ENCODE results near the gene OST4. TPM values are rescaled to one million over a fixed set of nuclear protein-coding genes. Genes with fewer than 3 reads are reported as not detected.

The OST4 gene
- total and polyA plus RNA-seq, 10 of the 15 experiments (the other 5 are each of a cell fraction or from before 2014, with no cell fraction given) = 270 to 1,543 (median 523) TPM

- no peak for TF ChIP-seq ZNF592 (IDR thresholded peaks at IDR 0.05)
- TF ChIP-seq BCL11A (IDR thresholded peaks at IDR 0.05; ENCODE audit: low read depth, low read length) = no peak
- no peak for TF ChIP-seq PRDM15 (CRISPR knock-in tag; IDR thresholded peaks at IDR 0.05)
- no peak for TF ChIP-seq BCL3 (IDR thresholded peaks at IDR 0.05; ENCODE audit: borderline replicate concordance, insufficient read depth, low read depth, low read length, poor library complexity, severe bottlenecking)
- no peak for TF ChIP-seq CHD1 (IDR thresholded peaks at IDR 0.05; ENCODE audit: low read depth, low read length)
- 0 out of 2 replicates have a peak, but pooled peaks have one; percentile 13 for TF ChIP-seq SMC3 (IDR thresholded peaks at IDR 0.05; ENCODE audit: borderline replicate concordance, low read length)
- no peak for TF ChIP-seq MTA3 (IDR thresholded peaks at IDR 0.05; ENCODE audit: borderline replicate concordance, low read length)
- TF ChIP-seq, protein P1, sequence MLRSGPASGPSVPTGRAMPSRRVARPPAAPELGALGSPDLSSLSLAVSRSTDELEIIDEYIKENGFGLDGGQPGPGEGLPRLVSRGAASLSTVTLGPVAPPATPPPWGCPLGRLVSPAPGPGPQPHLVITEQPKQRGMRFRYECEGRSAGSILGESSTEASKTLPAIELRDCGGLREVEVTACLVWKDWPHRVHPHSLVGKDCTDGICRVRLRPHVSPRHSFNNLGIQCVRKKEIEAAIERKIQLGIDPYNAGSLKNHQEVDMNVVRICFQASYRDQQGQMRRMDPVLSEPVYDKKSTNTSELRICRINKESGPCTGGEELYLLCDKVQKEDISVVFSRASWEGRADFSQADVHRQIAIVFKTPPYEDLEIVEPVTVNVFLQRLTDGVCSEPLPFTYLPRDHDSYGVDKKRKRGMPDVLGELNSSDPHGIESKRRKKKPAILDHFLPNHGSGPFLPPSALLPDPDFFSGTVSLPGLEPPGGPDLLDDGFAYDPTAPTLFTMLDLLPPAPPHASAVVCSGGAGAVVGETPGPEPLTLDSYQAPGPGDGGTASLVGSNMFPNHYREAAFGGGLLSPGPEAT (IDR thresholded peaks at IDR 0.05; ENCODE audit: low read depth) = no peak
- TF ChIP-seq, protein P2, sequence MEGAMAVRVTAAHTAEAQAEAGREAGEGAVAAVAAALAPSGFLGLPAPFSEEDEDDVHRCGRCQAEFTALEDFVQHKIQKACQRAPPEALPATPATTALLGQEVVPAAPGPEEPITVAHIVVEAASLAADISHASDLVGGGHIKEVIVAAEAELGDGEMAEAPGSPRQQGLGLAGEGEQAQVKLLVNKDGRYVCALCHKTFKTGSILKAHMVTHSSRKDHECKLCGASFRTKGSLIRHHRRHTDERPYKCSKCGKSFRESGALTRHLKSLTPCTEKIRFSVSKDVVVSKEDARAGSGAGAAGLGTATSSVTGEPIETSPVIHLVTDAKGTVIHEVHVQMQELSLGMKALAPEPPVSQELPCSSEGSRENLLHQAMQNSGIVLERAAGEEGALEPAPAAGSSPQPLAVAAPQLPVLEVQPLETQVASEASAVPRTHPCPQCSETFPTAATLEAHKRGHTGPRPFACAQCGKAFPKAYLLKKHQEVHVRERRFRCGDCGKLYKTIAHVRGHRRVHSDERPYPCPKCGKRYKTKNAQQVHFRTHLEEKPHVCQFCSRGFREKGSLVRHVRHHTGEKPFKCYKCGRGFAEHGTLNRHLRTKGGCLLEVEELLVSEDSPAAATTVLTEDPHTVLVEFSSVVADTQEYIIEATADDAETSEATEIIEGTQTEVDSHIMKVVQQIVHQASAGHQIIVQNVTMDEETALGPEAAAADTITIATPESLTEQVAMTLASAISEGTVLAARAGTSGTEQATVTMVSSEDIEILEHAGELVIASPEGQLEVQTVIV (IDR thresholded peaks at IDR 0.05; ENCODE audit: borderline replicate concordance, partially characterized antibody) = no peak
- TF ChIP-seq HDAC6 (IDR thresholded peaks at IDR 0.05; ENCODE audit: unreplicated experiment) = no peak
- no peak for TF ChIP-seq ZNF274 (IDR thresholded peaks at IDR 0.05; ENCODE audit: insufficient read depth, insufficient read length)
- peak; percentile 73 to 89; a peak in 3 of 4 replicates for TF ChIP-seq BHLHE40 (IDR thresholded peaks at IDR 0.05; ENCODE audit: borderline replicate concordance in 1 of 2, low read depth in 2 of 2, low read length in 1 of 2)
- TF ChIP-seq EGR1 (IDR thresholded peaks at IDR 0.05; ENCODE audit: borderline replicate concordance in 1 of 2, low read depth in 2 of 2, low read length in 2 of 2) = peak in 1 of 2 experiments; percentile 68; a peak in 2 of 3 replicates
Measured at GRCh38 chr2:27049422-27050280, 21.8 kb downstream of the OST4 start (continued).
